Upper lobe of left lung (tissue), 4 donors: ENCODE measurements around the gene ADH1A.

ENCODE experiments used
- POLR2A ChIP-seq, 4 donors: fragments of 450-650 bp; IDR thresholded peaks; one replicate each; pipeline ENCODE4 v1.5.1; 2016 to 2017; ENCODE audit warnings: antibody characterized with exemption in 4 of 4, mild to moderate bottlenecking in 2 of 4
- POLR2AphosphoS5 ChIP-seq, 2 donors: sonication (generic); formaldehyde crosslinking; IDR thresholded peaks; one replicate each; pipeline ENCODE4 v1.5.1; 2017; ENCODE audit warnings: antibody characterized with exemption in 2 of 2
- TF ChIP-seq, protein P1 (sequence below), 6 experiments: fragments of 450-650 bp in 4 of 6; fragments of 200-600 bp in 2 of 6; sonication (generic) in 2 of 6; IDR thresholded peaks; one replicate each; pipeline ENCODE4 v1.5.1; 2016 to 2019; ENCODE audit warnings: antibody characterized with exemption in 6 of 6

DNA sequence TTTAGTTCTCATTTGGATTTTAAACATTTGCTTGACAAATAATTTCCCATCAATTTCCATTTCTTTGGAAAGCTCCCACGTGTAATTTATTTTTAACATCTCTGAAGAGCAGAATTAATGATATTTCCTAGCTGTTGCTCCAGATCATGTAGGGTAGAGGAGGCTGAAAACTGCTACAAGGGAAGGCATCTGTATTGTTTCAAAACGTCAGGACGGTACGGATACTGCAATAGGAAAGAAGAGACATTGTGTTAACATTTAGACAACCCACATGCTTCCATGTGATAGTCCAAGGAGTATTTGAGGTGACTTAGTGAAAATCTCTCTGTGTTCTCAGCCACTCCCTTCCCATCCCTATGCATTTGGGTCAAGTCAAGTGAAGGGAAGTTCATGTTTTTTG, 45.8 kb upstream of the ADH1A start:
- TF ChIP-seq, protein P1, sequence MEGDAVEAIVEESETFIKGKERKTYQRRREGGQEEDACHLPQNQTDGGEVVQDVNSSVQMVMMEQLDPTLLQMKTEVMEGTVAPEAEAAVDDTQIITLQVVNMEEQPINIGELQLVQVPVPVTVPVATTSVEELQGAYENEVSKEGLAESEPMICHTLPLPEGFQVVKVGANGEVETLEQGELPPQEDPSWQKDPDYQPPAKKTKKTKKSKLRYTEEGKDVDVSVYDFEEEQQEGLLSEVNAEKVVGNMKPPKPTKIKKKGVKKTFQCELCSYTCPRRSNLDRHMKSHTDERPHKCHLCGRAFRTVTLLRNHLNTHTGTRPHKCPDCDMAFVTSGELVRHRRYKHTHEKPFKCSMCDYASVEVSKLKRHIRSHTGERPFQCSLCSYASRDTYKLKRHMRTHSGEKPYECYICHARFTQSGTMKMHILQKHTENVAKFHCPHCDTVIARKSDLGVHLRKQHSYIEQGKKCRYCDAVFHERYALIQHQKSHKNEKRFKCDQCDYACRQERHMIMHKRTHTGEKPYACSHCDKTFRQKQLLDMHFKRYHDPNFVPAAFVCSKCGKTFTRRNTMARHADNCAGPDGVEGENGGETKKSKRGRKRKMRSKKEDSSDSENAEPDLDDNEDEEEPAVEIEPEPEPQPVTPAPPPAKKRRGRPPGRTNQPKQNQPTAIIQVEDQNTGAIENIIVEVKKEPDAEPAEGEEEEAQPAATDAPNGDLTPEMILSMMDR (IDR thresholded peaks at IDR 0.05): no peak
- TF ChIP-seq POLR2A (IDR thresholded peaks at IDR 0.05) (no peak), POLR2AphosphoS5 (IDR thresholded peaks at IDR 0.05) (no peak)
